ENCODE measurements around the gene HMGCS2.

HMGCS2 gene

GRCh38 chr1:119784191-119784781 is 15.6 kb upstream of the HMGCS2 start:
- ChIA-PET POLR2A (interaction anchor here (1.1 kb wide), 1 partner anchor 73 kb away, joined by 4 read pairs; the partner anchor contains the start of gene PHGDH), CTCF (interaction anchor here (0.8 kb wide), 1 partner anchor 24 kb away, joined by 4 read pairs; no protein-coding TSS in a partner anchor)
- DNase-seq (ENCODE audit: extremely low spot score) = no peak
- TF ChIP-seq SP1 (IDR thresholded peaks at IDR 0.05) = no peak
- no peak for TF ChIP-seq FOXA1 (IDR thresholded peaks at IDR 0.05)
- no peak for TF ChIP-seq HDGF (IDR thresholded peaks at IDR 0.05; ENCODE audit: borderline replicate concordance)
- TF ChIP-seq LEF1 (IDR thresholded peaks at IDR 0.05; ENCODE audit: borderline replicate concordance) = no peak
- TF ChIP-seq ARNT (IDR thresholded peaks at IDR 0.05) = no peak
- TF ChIP-seq CTBP1 (IDR thresholded peaks at IDR 0.05; ENCODE audit: borderline replicate concordance) = no peak
- TF ChIP-seq FOXM1 (IDR thresholded peaks at IDR 0.05; ENCODE audit: borderline replicate concordance) = no peak
- no peak for TF ChIP-seq BHLHE40 (IDR thresholded peaks at IDR 0.05; ENCODE audit: borderline replicate concordance)
- no peak for TF ChIP-seq TARDBP (IDR thresholded peaks at IDR 0.05)
- TF ChIP-seq PKNOX1 (IDR thresholded peaks at IDR 0.05) = no peak
- TF ChIP-seq NFRKB (IDR thresholded peaks at IDR 0.05) = no peak
- no peak for TF ChIP-seq ELF4 (IDR thresholded peaks at IDR 0.05)
- no peak for TF ChIP-seq ZNF384 (IDR thresholded peaks at IDR 0.05)

GRCh38 chr1:119783354-119784185 is 14.9 kb upstream of the HMGCS2 start:
- DNase-seq (ENCODE audit: extremely low spot score) = no peak
- POLR2A ChIA-PET = interaction anchor here (1.1 kb wide), 1 partner anchor 72 kb away, joined by 4 read pairs; the partner anchor contains the start of gene PHGDH
- TF ChIP-seq FOXK2 (IDR thresholded peaks at IDR 0.05) (no peak), LEF1 (IDR thresholded peaks at IDR 0.05; ENCODE audit: borderline replicate concordance) (no peak), SUZ12 (IDR thresholded peaks at IDR 0.05) (no peak), TARDBP (IDR thresholded peaks at IDR 0.05) (no peak)
- CTCF ChIA-PET = interaction anchor here (0.7 to 0.8 kb wide), 3 partner anchors 25 to 109 kb away, joined by 3 to 4 read pairs (median 3); no protein-coding TSS in a partner anchor

GRCh38 chr1:119782631-119783325 is 14.1 kb upstream of the HMGCS2 start:
- CTCF ChIA-PET = interaction anchor here (0.7 kb wide), 2 partner anchors 26 to 108 kb away, joined by 3 read pairs; no protein-coding TSS in a partner anchor
- no peak for DNase-seq (ENCODE audit: extremely low spot score)
- POLR2A ChIA-PET = no interaction called here
- TF ChIP-seq FOXM1 (IDR thresholded peaks at IDR 0.05; ENCODE audit: borderline replicate concordance) (no peak), ARNT (IDR thresholded peaks at IDR 0.05) (no peak)

- TF ChIP-seq ZNF384 (IDR thresholded peaks at IDR 0.05) (no peak), FOXM1 (IDR thresholded peaks at IDR 0.05; ENCODE audit: borderline replicate concordance) (no peak), ELF4 (IDR thresholded peaks at IDR 0.05) (no peak), FOXA1 (IDR thresholded peaks at IDR 0.05) (no peak), FOXK2 (IDR thresholded peaks at IDR 0.05) (no peak), SP1 (IDR thresholded peaks at IDR 0.05) (no peak), L3MBTL2 (conservative IDR thresholded peaks at IDR 0.05) (no peak), ARNT (IDR thresholded peaks at IDR 0.05) (no peak), BHLHE40 (IDR thresholded peaks at IDR 0.05; ENCODE audit: borderline replicate concordance) (no peak), CTBP1 (IDR thresholded peaks at IDR 0.05; ENCODE audit: borderline replicate concordance) (no peak), HDGF (IDR thresholded peaks at IDR 0.05; ENCODE audit: borderline replicate concordance) (no peak), NFRKB (IDR thresholded peaks at IDR 0.05) (no peak), PKNOX1 (IDR thresholded peaks at IDR 0.05) (no peak), LEF1 (IDR thresholded peaks at IDR 0.05; ENCODE audit: borderline replicate concordance) (no peak), SUZ12 (IDR thresholded peaks at IDR 0.05) (no peak), TARDBP (IDR thresholded peaks at IDR 0.05) (no peak)
- ChIA-PET CTCF (interaction anchor here (1.0 kb wide), 1 partner anchor 105 kb away, joined by 3 read pairs; no protein-coding TSS in a partner anchor), POLR2A (no interaction called here)
- no peak for DNase-seq (ENCODE audit: extremely low spot score)
Measured at GRCh38 chr1:119781434-119782210, 12.9 kb upstream of the HMGCS2 start.

- DNase-seq (ENCODE audit: extremely low spot score) = no peak
- POLR2A ChIA-PET = interaction anchor here (0.6 to 1.8 kb wide), 5 partner anchors 9 to 1331 kb away, joined by 3 to 5 read pairs (median 4); partner anchors contain the start of gene HMGCS2
- CTCF ChIA-PET = interaction anchor here (0.9 to 1.6 kb wide), 2 partner anchors 36 to 104 kb away, joined by 4 to 5 read pairs; no protein-coding TSS in a partner anchor
- TF ChIP-seq SP1 (IDR thresholded peaks at IDR 0.05) (no peak), L3MBTL2 (conservative IDR thresholded peaks at IDR 0.05) (no peak), PKNOX1 (IDR thresholded peaks at IDR 0.05) (no peak), TARDBP (IDR thresholded peaks at IDR 0.05) (no peak), CTBP1 (IDR thresholded peaks at IDR 0.05; ENCODE audit: borderline replicate concordance) (no peak), BHLHE40 (IDR thresholded peaks at IDR 0.05; ENCODE audit: borderline replicate concordance) (no peak), SUZ12 (IDR thresholded peaks at IDR 0.05) (no peak), ELF4 (IDR thresholded peaks at IDR 0.05) (no peak), ZNF384 (IDR thresholded peaks at IDR 0.05) (no peak)
Measured at GRCh38 chr1:119779869-119780356, 11.2 kb upstream of the HMGCS2 start.
